ENCODE data around the gene GPRIN1.

DNA sequence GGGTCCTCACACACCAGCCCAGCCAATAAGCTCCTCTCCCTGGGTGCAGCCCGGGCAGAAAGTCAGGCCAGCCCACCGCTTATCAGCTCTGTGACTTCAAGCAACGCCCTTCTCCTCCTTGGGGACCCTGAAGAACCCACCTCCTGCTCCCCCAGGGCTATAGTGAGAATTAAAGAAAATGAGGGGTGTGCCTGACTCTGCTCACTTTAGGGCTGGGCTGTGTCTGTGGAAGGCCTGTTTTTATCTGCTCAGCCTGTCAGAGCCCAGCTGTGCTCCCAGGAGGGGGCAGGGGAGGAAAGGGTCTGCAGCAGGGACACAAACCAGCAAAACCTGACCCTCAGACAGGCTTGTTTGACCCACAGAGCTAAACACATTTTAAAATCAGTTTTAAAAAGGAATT lies 3.9 kb downstream of the GPRIN1 start:
- TF ChIP-seq CTCF (IDR thresholded peaks at IDR 0.05), result no peak
- TF ChIP-seq POLR2A (IDR thresholded peaks at IDR 0.05), result no peak

All from testis (tissue), 2 donors.